Fibroblast of lung (primary cell): Measurements from ENCODE around the gene ROPN1L. TPM values are rescaled to one million over a fixed set of nuclear protein-coding genes. Genes with fewer than 3 reads are reported as not detected.

Experiments used
- DNase-seq, 2 donors: peaks; one replicate each; pipeline versions ENCODE4 v3.0.0 to v3.0.0-alpha.2; 2010; ENCODE audit warnings: low read depth in 2 of 2
- H2AFZ ChIP-seq: 2 replicates; pipeline ENCODE4 v1.5.1; 2012; ENCODE audit warnings: low read length, control low read depth, inconsistent platforms
- H3K27ac ChIP-seq: 2 replicates; pipeline ENCODE4 v1.5.1; 2011; ENCODE audit warnings: low read length, control low read depth; ENCODE audit not compliant: insufficient read depth
- H3K27me3 ChIP-seq: 2 replicates; pipeline ENCODE4 v1.5.1; 2011; ENCODE audit warnings: mild to moderate bottlenecking, low read length; ENCODE audit not compliant: control insufficient read depth, insufficient read depth
- H3K36me3 ChIP-seq: 2 replicates; pipeline ENCODE4 v1.5.1; 2011; ENCODE audit warnings: low read length; ENCODE audit not compliant: control insufficient read depth, insufficient read depth
- H3K4me1 ChIP-seq: 2 replicates; pipeline ENCODE4 v1.5.1; 2011; ENCODE audit warnings: low read length; ENCODE audit not compliant: control insufficient read depth, insufficient read depth; ENCODE audit errors: extremely low read depth
- H3K4me2 ChIP-seq: 2 replicates; pipeline ENCODE4 v1.5.1; 2011; ENCODE audit warnings: low read length, control low read depth; ENCODE audit not compliant: insufficient read depth; ENCODE audit errors: extremely low read depth
- H3K4me3 ChIP-seq, 4 experiments: fragments of 200-600 bp in 1 of 4; sonication (generic) in 1 of 4; replicated peaks in 1 of 4; 2 replicates each; pipeline ENCODE4 v1.5.1; 2011 to 2016; ENCODE audit warnings: low read length in 4 of 4, low read depth in 3 of 4, mild to moderate bottlenecking in 3 of 4, control low read depth in 2 of 4, inconsistent platforms in 1 of 4, mixed read lengths in 1 of 4; ENCODE audit not compliant: insufficient read depth in 1 of 4; ENCODE audit errors: control extremely low read depth in 1 of 4
- H3K79me2 ChIP-seq: 2 replicates; pipeline ENCODE4 v1.5.1; 2012; ENCODE audit warnings: mild to moderate bottlenecking, low read length, inconsistent platforms; ENCODE audit not compliant: control insufficient read depth, insufficient read depth
- H3K9ac ChIP-seq: 2 replicates; pipeline ENCODE4 v1.5.1; 2011; ENCODE audit warnings: mild to moderate bottlenecking, low read length, control low read depth; ENCODE audit not compliant: insufficient read depth
- H3K9me3 ChIP-seq: 2 replicates; pipeline ENCODE4 v1.5.1; 2012; ENCODE audit warnings: low read depth, low read length; ENCODE audit not compliant: control insufficient read depth, insufficient read depth
- H4K20me1 ChIP-seq: 2 replicates; pipeline ENCODE4 v1.5.1; 2011; ENCODE audit warnings: low read length; ENCODE audit not compliant: control insufficient read depth, insufficient read depth; ENCODE audit errors: extremely low read depth
- EZH2 ChIP-seq: IDR thresholded peaks from 2 replicates; pipeline ENCODE4 v1.5.1; 2012; ENCODE audit warnings: low read length, control low read depth, mild to moderate bottlenecking; ENCODE audit errors: missing control alignments
- polyA plus RNA-seq, 2 donors: library from polyadenylated mRNA; depleted of rRNA in 1 of 2; stranded (reverse) in 1 of 2; unstranded in 1 of 2; fragments of >200 nt; gene quantifications; 2 replicates each; pipeline ENCODE4 v1.2.1, GENCODE V29; 2011 to 2012; ENCODE audit warnings: missing spikeins in 1 of 2
- total RNA-seq: library from RNA; depleted of rRNA; stranded (reverse); fragments of >200 nt; gene quantifications from 2 replicates; pipeline ENCODE4 v1.2.1, GENCODE V29; 2014
- TF ChIP-seq, protein P1 (sequence below), 2 donors: IDR thresholded peaks in 1 of 2; conservative IDR thresholded peaks in 1 of 2; 1 replicate in 1 of 2; 2 replicates in 1 of 2; pipeline ENCODE4 v1.5.1; 2011 to 2012; ENCODE audit warnings: low read length in 2 of 2, control low read depth in 1 of 2, inconsistent platforms in 1 of 2, low read depth in 1 of 2, mild to moderate bottlenecking in 1 of 2

ROPN1L gene
- total and polyA plus RNA-seq, 2 donors (not counting 1 experiment from before 2014, with no cell fraction given): 0.17 to 0.26 TPM

DNA sequence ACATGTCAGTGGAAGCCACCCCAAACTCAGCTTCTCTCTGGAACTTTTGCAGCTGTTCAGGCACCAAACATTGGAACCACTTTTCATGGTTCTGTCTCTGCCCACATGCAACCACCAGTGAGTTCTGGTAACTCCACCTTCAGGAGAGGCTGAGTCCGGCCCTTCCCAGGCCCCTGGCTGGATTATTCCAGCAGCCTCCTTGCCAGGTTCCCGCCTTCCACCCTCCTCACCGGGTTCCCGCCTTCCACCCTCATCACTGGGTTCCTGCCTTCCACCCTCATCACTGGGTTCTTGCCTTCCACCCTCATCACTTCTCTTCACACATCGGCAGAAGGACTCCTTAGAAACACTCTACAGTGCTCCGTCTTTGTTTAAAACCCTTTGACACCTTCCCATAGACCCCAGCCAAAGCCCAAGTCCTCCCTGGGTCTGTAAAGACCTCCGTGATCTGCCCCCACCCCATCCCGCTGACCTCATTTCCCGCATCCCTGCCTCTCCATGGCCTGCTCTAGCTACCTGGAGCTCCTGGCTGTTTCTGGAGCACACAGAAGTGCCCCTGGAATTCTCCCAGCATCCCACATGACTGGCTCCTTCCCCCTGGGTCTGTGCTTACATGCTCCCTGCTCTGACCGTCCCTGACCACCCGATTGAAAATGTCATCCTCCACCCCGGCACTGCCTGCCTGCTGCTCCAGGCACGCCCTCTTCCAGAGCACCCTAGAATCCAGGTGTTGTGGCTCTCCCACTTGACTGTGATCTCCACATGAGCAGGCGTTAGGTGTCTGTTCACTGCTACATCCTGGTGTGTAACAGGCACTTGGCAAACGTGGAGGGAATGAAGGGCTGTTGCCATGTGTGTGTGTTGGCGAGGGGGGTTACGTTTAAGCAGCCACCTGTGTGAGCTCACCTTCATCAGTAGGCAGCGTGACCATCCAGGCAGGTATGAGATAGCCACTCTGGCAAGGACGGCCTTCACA lies 17.7 kb downstream of the ROPN1L start:
- DNase-seq: no peak
- TF ChIP-seq, protein P1, sequence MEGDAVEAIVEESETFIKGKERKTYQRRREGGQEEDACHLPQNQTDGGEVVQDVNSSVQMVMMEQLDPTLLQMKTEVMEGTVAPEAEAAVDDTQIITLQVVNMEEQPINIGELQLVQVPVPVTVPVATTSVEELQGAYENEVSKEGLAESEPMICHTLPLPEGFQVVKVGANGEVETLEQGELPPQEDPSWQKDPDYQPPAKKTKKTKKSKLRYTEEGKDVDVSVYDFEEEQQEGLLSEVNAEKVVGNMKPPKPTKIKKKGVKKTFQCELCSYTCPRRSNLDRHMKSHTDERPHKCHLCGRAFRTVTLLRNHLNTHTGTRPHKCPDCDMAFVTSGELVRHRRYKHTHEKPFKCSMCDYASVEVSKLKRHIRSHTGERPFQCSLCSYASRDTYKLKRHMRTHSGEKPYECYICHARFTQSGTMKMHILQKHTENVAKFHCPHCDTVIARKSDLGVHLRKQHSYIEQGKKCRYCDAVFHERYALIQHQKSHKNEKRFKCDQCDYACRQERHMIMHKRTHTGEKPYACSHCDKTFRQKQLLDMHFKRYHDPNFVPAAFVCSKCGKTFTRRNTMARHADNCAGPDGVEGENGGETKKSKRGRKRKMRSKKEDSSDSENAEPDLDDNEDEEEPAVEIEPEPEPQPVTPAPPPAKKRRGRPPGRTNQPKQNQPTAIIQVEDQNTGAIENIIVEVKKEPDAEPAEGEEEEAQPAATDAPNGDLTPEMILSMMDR (conservative IDR thresholded peaks at IDR 0.05 in 1 of 2, IDR thresholded peaks at IDR 0.05 in 1 of 2; ENCODE audit: low read depth in 1 of 2, low read length in 2 of 2): no peak
- no peak for TF ChIP-seq EZH2
- H3K9ac ChIP-seq: no peak overlapping the region
- H3K4me1 ChIP-seq: peaks cover 6% of the 10 kb centered on the region
- no peak overlapping the region for H2AFZ ChIP-seq
- H3K4me2 ChIP-seq: no peak overlapping the region
- H3K79me2 ChIP-seq: no peaks in the 10 kb centered on the region
- no peaks in the 10 kb centered on the region for H4K20me1 ChIP-seq
- no peaks in the 10 kb centered on the region for H3K27me3 ChIP-seq
- no peaks in the 10 kb centered on the region for H3K9me3 ChIP-seq
- no peaks in the 10 kb centered on the region for H3K36me3 ChIP-seq
- H3K27ac ChIP-seq: no peak overlapping the region
- no peak overlapping the region for H3K4me3 ChIP-seq

DNA sequence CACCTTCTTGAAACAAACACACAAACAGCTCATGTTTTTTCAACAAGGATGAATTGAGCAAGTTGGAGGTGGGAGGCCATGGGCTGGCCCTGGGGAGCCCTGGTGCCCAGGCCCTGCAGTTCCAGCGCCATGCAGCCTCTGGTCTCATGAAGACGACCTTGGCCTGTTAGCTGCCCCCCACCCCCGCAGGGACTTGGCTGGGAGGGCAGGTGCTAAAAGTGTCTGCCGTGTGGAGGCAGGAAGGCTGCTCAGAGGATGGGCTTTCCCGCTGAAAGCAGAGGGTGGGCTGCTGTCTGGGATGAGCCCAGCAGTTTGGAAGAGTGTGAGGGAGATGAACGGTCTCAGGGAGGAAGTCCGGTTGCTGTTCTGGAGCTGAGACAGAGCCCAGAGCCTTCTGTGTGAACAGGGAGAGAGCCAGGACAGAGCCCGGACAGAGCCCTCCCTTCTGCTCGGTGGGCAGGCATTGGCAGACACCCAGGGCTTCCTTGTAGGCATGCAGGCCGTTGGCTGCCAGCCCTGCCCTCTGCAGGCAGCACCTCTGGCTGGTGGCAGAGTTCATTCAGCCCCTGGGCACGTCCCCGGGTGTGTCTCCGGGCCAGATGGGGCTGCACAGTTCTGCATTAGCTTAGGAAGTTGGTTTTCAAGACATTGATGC lies 18.7 kb downstream of the ROPN1L start:
- Histone ChIP-seq H3K4me2 (no peak overlapping the region), H2AFZ (no peak overlapping the region), H3K9ac (no peak overlapping the region), H3K36me3 (no peaks in the 10 kb centered on the region), H3K27ac (no peak overlapping the region), H3K9me3 (no peaks in the 10 kb centered on the region), H4K20me1 (no peaks in the 10 kb centered on the region), H3K27me3 (no peaks in the 10 kb centered on the region), H3K4me3 (no peak overlapping the region), H3K79me2 (no peaks in the 10 kb centered on the region), H3K4me1 (no peaks in the 10 kb centered on the region)
- TF ChIP-seq, protein P1 (conservative IDR thresholded peaks at IDR 0.05 in 1 of 2, IDR thresholded peaks at IDR 0.05 in 1 of 2; ENCODE audit: low read depth in 1 of 2, low read length in 2 of 2): no peak
- TF ChIP-seq EZH2: no peak
- no peak for DNase-seq

GRCh38 chr5:10461041-10461440 lies 19.4 kb downstream of the ROPN1L start:
- Histone ChIP-seq H3K4me2 (no peak overlapping the region), H3K36me3 (no peaks in the 10 kb centered on the region), H3K79me2 (no peaks in the 10 kb centered on the region), H3K4me1 (no peaks in the 10 kb centered on the region), H4K20me1 (no peaks in the 10 kb centered on the region), H3K27ac (no peak overlapping the region), H3K27me3 (no peaks in the 10 kb centered on the region), H3K9me3 (no peaks in the 10 kb centered on the region), H3K9ac (no peak overlapping the region), H2AFZ (no peak overlapping the region), H3K4me3 (no peak overlapping the region)
- TF ChIP-seq, protein P1 (conservative IDR thresholded peaks at IDR 0.05 in 1 of 2, IDR thresholded peaks at IDR 0.05 in 1 of 2; ENCODE audit: low read depth in 1 of 2, low read length in 2 of 2): no peak
- TF ChIP-seq EZH2: no peak
- no peak for DNase-seq
